Vagina (tissue), 2 donors: ENCODE data around the gene CDKL4.

Experiments
- CTCF ChIP-seq, 3 experiments: fragments of 450-650 bp in 2 of 3; fragments of 200-600 bp in 1 of 3; sonication (generic) in 1 of 3; IDR thresholded peaks; one replicate each; pipeline ENCODE4 v1.5.1; 2017 to 2019; ENCODE audit warnings: antibody characterized with exemption in 3 of 3, mild to moderate bottlenecking in 2 of 3, moderate library complexity in 2 of 3
- POLR2AphosphoS5 ChIP-seq, 2 donors: sonication (generic); formaldehyde crosslinking; IDR thresholded peaks; one replicate each; pipeline ENCODE4 v1.9.0; 2017; ENCODE audit warnings: antibody characterized with exemption in 2 of 2, mild to moderate bottlenecking in 2 of 2, low read depth in 1 of 2; ENCODE audit not compliant: insufficient read depth in 1 of 2

- TF ChIP-seq CTCF (IDR thresholded peaks at IDR 0.05) (no peak), POLR2AphosphoS5 (IDR thresholded peaks at IDR 0.05; ENCODE audit: insufficient read depth in 1 of 2, low read depth in 1 of 2) (no peak)
Observed at GRCh38 chr2:39179974-39180960, 63.5 kb downstream of the CDKL4 start.
